Natural killer cell treated with Interleukin-12 subunit alpha and Interleukin-12 subunit beta and Interleukin-15 and Interleukin-18, amount 100 ng/mL, for 72 hours (primary cell): ENCODE measurements around the gene CCDC158. TPM values are rescaled to one million over a fixed set of nuclear protein-coding genes. Genes with fewer than 3 reads are reported as not detected.

Source experiments
- ATAC-seq, 2 donors: fragments of 150-1000 bp; cut with Tn5 transposase in 1 of 2; sonication (Bioruptor Pico), chemical (Tn5 transposase) in 1 of 2; 2 replicates each; pipeline ENCODE4 v1.10.0; 2021
- DNase-seq: peaks from one replicate; pipeline ENCODE4 v3.0.0; 2022; ENCODE audit warnings: low spot score
- H3K27ac Mint-ChIP-seq, 2 donors: 1 replicate in 1 of 2; 2 replicates in 1 of 2; pipeline ENCODE4 v1.8.0; 2022; ENCODE audit warnings: mixed read lengths in 2 of 2, mild to moderate bottlenecking in 1 of 2, moderate library complexity in 1 of 2
- H3K27me3 Mint-ChIP-seq, 2 donors: 1 replicate in 1 of 2; 2 replicates in 1 of 2; pipeline ENCODE4 v1.8.0; 2022; ENCODE audit warnings: mixed read lengths in 2 of 2
- H3K36me3 Mint-ChIP-seq: one replicate; pipeline ENCODE4 v1.8.0; 2022; ENCODE audit warnings: mixed read lengths
- H3K4me1 Mint-ChIP-seq, 2 donors: 1 replicate in 1 of 2; 2 replicates in 1 of 2; pipeline ENCODE4 v1.8.0; 2022; ENCODE audit warnings: low read depth in 2 of 2, mixed read lengths in 2 of 2, mild to moderate bottlenecking in 1 of 2
- H3K4me3 Mint-ChIP-seq: one replicate; pipeline ENCODE4 v1.8.0; 2022; ENCODE audit warnings: mixed read lengths
- H3K9me3 Mint-ChIP-seq: 2 replicates; pipeline ENCODE4 v1.8.0; 2022; ENCODE audit warnings: mixed read lengths
- total RNA-seq, 2 donors: library from RNA; stranded (reverse); gene quantifications; one replicate each; pipeline ENCODE4 v1.2.3, GENCODE V29; 2022

CCDC158 gene
- total RNA-seq, 2 donors from 2014 or later: not detected

GRCh38 chr4:76270244-76271175 is 150.4 kb downstream of the CCDC158 start:
- Mint-ChIP-seq H3K27me3 (peaks cover 30 to 38% of the 10 kb centered on the region in 2 donors), H3K36me3 (no peaks in the 10 kb centered on the region), H3K4me1 (no peaks in the 10 kb centered on the region), H3K27ac (no peak overlapping the region), H3K9me3 (no peaks in the 10 kb centered on the region), H3K4me3 (no peak overlapping the region)
- ATAC-seq: no peak
- no peak for DNase-seq

GRCh38 chr4:76267811-76268210 is 153.1 kb downstream of the CCDC158 start:
- Mint-ChIP-seq H3K27me3 (peaks cover 11 to 14% of the 10 kb centered on the region in 2 donors), H3K4me3 (no peak overlapping the region), H3K9me3 (no peaks in the 10 kb centered on the region), H3K36me3 (no peaks in the 10 kb centered on the region), H3K27ac (no peak overlapping the region), H3K4me1 (no peaks in the 10 kb centered on the region)
- DNase-seq (no peak), ATAC-seq (no peak)

- H3K9me3 Mint-ChIP-seq: no peaks in the 10 kb centered on the region
- H3K4me3 Mint-ChIP-seq: no peak overlapping the region
- H3K4me1 Mint-ChIP-seq: no peaks in the 10 kb centered on the region
- DNase-seq: no peak
- H3K27ac Mint-ChIP-seq: no peak overlapping the region
- ATAC-seq: no peak
- H3K27me3 Mint-ChIP-seq: peaks cover 14 to 18% of the 10 kb centered on the region in 2 donors
- H3K36me3 Mint-ChIP-seq: no peaks in the 10 kb centered on the region
These were observed 154.3 kb downstream of the CCDC158 start for GRCh38 chr4:76266627-76267026.

- DNase-seq (no peak), ATAC-seq (no peak)
- H3K4me1 Mint-ChIP-seq: no peaks in the 10 kb centered on the region
- peaks cover 8 to 17% of the 10 kb centered on the region in 2 donors for H3K27me3 Mint-ChIP-seq
- H3K27ac Mint-ChIP-seq: no peak overlapping the region
- no peaks in the 10 kb centered on the region for H3K36me3 Mint-ChIP-seq
- H3K9me3 Mint-ChIP-seq: no peaks in the 10 kb centered on the region
- H3K4me3 Mint-ChIP-seq: no peak overlapping the region
These were observed 155.2 kb downstream of the CCDC158 start for GRCh38 chr4:76265631-76266218.

Other genes starting within 250 kb of the CCDC158 start
- 10 to 100 TPM in 1 of 2 donors, 1 to 10 TPM in 1; 9.9 to 13.9 TPM for gene SCARB2, start 207.3 kb downstream of the CCDC158 start, total RNA-seq
- gene FAM47E, start 169.4 kb downstream of the CCDC158 start, total RNA-seq: not detected
- 1 to 10 TPM; 3.6 to 3.9 TPM for gene STBD1, start 114.4 kb downstream of the CCDC158 start, total RNA-seq
- not detected for gene SHROOM3, start 14.1 kb upstream of the CCDC158 start, total RNA-seq